Measurements from ENCODE around the gene SLC22A31.

DNA sequence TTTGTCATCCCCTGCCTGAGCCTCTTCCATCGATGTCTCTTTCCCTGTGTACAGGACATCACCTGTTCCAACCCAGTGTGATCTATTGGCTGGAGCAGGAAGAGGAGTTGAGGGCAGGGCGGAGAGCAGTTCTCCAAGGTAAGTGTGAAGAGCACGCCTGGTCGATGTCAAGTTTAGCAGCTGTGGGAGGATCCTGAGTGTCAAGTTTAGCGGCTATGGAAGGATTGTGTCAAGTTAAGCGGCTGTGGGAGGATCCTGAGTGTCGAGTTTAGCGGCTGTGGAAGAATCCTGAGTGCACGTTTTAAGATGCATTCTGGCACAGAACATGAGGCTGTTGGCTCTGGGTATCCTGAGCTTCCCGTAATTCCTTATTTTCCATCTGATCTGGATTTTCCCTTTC is 24.3 kb upstream of the SLC22A31 start:
- no peak for TF ChIP-seq EZH2phosphoT487 (IDR thresholded peaks at IDR 0.05; ENCODE audit: insufficient read depth, low read depth)
- TF ChIP-seq EZH2 (IDR thresholded peaks at IDR 0.05; ENCODE audit: insufficient read depth, poor library complexity, severe bottlenecking) = no peak

Data from GM23248 (cell line).